Measurements from ENCODE around the gene C20orf96. TPM values are rescaled to one million over a fixed set of nuclear protein-coding genes. Genes with fewer than 3 reads are reported as not detected.

The C20orf96 gene
- total RNA-seq, 4 donors from 2014 or later: 2.8 to 18.2 (median 11.2) TPM

GRCh38 chr20:271069-271468, 19.5 kb downstream of the C20orf96 start:
- Histone ChIP-seq H3K27me3 (no peaks in the 10 kb centered on the region), H3K9me3 (no peaks in the 10 kb centered on the region), H3K27ac (no peak overlapping the region), H3K4me1 (no peaks in the 10 kb centered on the region), H3K36me3 (no peaks in the 10 kb centered on the region), H3K4me3 (no peak overlapping the region)
- TF ChIP-seq CTCF (IDR thresholded peaks at IDR 0.05) (no peak), POLR2A (IDR thresholded peaks at IDR 0.05) (no peak)
- DNase-seq: no peak
- intact Hi-C loops (cut with DNase I; ENCODE audit: low total_unique reads): loop anchor here (10.0 kb wide), 1 partner anchor 64 kb away; no protein-coding TSS in a partner anchor

DNA sequence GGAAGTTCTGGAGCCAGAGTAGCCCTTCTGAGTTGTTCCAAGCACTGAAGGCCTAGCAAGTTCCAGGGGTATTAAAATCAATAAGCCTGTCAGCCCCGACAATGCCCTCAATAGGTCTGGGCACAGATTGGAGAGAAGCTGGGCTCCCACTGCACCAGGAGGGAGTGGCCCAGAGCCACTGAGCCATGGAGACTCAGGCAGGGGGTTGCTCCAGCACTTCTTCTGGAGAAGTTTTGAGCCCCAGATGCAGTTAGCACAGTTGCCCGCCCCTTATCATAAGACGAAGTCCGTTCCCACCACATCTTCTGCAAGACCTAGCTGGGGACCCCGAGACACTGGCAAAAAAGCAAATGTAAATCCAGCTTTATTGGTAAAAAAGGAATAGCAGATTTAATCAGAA, 20.0 kb downstream of the C20orf96 start:
- H3K36me3 ChIP-seq: no peaks in the 10 kb centered on the region
- no peak for DNase-seq
- no peak overlapping the region for H3K4me3 ChIP-seq
- intact Hi-C loops (cut with DNase I; ENCODE audit: low total_unique reads): loop anchor here (10.0 kb wide), 1 partner anchor 64 kb away; no protein-coding TSS in a partner anchor
- H3K9me3 ChIP-seq: no peaks in the 10 kb centered on the region
- no peak overlapping the region for H3K27ac ChIP-seq
- TF ChIP-seq POLR2A (IDR thresholded peaks at IDR 0.05) (no peak), CTCF (IDR thresholded peaks at IDR 0.05) (no peak)
- no peaks in the 10 kb centered on the region for H3K27me3 ChIP-seq
- H3K4me1 ChIP-seq: no peaks in the 10 kb centered on the region

- intact Hi-C loops (cut with DNase I; ENCODE audit: low total_unique reads): no loop called here
- no peaks in the 10 kb centered on the region for H3K9me3 ChIP-seq
- TF ChIP-seq CTCF (IDR thresholded peaks at IDR 0.05) (peak; percentile 90 to 94 (median 92)), POLR2A (IDR thresholded peaks at IDR 0.05) (no peak)
- H3K27me3 ChIP-seq: no peaks in the 10 kb centered on the region
- H3K4me1 ChIP-seq: no peaks in the 10 kb centered on the region
- peak; percentile 83 to 87 for DNase-seq
- H3K27ac ChIP-seq: peak overlapping the region in 1 of 2 donors; percentile 41
- H3K36me3 ChIP-seq: no peaks in the 10 kb centered on the region
- H3K4me3 ChIP-seq: peak overlapping the region; percentile 28 to 43
Observed at GRCh38 chr20:266596-267562, 23.7 kb downstream of the C20orf96 start.

DNA sequence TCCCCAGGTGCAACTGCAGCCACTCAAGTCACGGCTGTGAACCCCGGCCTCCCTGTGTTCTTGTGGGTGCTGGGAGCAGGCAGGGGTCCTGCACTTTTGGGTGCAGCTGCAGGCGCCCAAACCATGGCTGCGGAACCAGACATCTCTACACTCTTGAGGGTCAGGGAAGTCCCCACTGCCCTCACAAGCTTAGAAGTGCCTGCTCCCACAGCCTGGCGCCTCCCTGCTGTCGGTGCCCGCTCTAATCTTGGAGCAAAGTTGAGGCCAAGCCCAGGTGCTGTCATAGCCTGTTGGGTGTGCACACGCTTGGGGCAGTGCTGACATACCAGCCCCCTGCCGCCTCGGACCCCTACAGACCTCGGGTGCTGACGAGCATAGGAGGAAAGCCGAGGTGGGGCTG, 26.8 kb downstream of the C20orf96 start:
- Histone ChIP-seq H3K27me3 (no peaks in the 10 kb centered on the region), H3K4me1 (no peaks in the 10 kb centered on the region), H3K36me3 (peaks cover 0 to 3% of the 10 kb centered on the region in 2 donors), H3K9me3 (no peaks in the 10 kb centered on the region), H3K27ac (no peak overlapping the region), H3K4me3 (no peak overlapping the region)
- no peak for TF ChIP-seq POLR2A (IDR thresholded peaks at IDR 0.05)
- no peak for TF ChIP-seq CTCF (IDR thresholded peaks at IDR 0.05)
- no peak for DNase-seq
- intact Hi-C loops (cut with DNase I; ENCODE audit: low total_unique reads): no loop called here

GRCh38 chr20:259981-260380, 30.6 kb downstream of the C20orf96 start:
- DNase-seq: no peak
- Histone ChIP-seq H3K36me3 (peaks cover 0 to 3% of the 10 kb centered on the region in 2 donors), H3K4me3 (no peak overlapping the region), H3K9me3 (no peaks in the 10 kb centered on the region), H3K27ac (no peak overlapping the region), H3K4me1 (no peaks in the 10 kb centered on the region), H3K27me3 (no peaks in the 10 kb centered on the region)
- TF ChIP-seq CTCF (IDR thresholded peaks at IDR 0.05) (no peak), POLR2A (IDR thresholded peaks at IDR 0.05) (no peak)
- intact Hi-C loops (cut with DNase I; ENCODE audit: low total_unique reads): no loop called here

Data from uterus (tissue), 4 donors.